GM12878 (cell line): ENCODE measurements around the gene TAB2. TPM values are rescaled to one million over a fixed set of nuclear protein-coding genes. Genes with fewer than 3 reads are reported as not detected.
A peak's percentile ranks its signal among the peaks of the same experiment; 100 is the strongest.

Experiments
- ATAC-seq: fragments of 200-7000 bp; cut with Tn5 transposase; 3 replicates; pipeline ENCODE4 v1.9.1; 2020; ENCODE audit warnings: mild to moderate bottlenecking, moderate library complexity
- BruUV-seq: library from RNA; stranded (reverse); fragments of 400-500 nt; replicated peaks from 2 replicates; lab custom pipeline; 2021; lab: Mats Ljungman, UMichigan
- CTCF ChIA-PET: fragments of 300-600 bp; sonication (Branson Sonifier 250); formaldehyde crosslinking; extraction: SDS; loops from one replicate; lab custom pipeline; 2021; ENCODE audit warnings: inconsistent platforms; lab: Yijun Ruan, JAX
- POLR2A ChIA-PET: fragments of 350-600 bp; formaldehyde crosslinking; extraction: SDS; loops from one replicate; lab custom pipeline; 2021; ENCODE audit warnings: inconsistent platforms; lab: Charles Lee
- RAD21 ChIA-PET: fragments of 300-600 bp; sonication (Branson Sonifier 250); formaldehyde crosslinking; loops from one replicate; lab custom pipeline; 2023; ENCODE audit warnings: antibody characterized with exemption; ENCODE audit not compliant: unreplicated experiment; lab: Charles Lee
- SMC1A ChIA-PET: fragments of 300-600 bp; sonication (Branson Sonifier 250); formaldehyde crosslinking; loops from one replicate; lab custom pipeline; 2023; ENCODE audit not compliant: unreplicated experiment, uncharacterized antibody; lab: Charles Lee
- DNase-seq: peaks from one replicate; pipeline ENCODE4 v3.0.0-alpha.2; 2011; ENCODE audit warnings: low read depth, low spot score
- FAIRE-seq: peaks from 3 replicates; lab custom pipeline; 2011; peaks lifted over from hg19 to GRCh38; lab: Jason Lieb, UNC
- H2AFZ ChIP-seq: 2 replicates; pipeline ENCODE4 v1.6.0; 2011; ENCODE audit warnings: low read depth, low read length, control low read depth; ENCODE audit not compliant: control insufficient read depth
- H3K27ac ChIP-seq: 2 replicates; pipeline ENCODE4 v1.5.1; 2011; ENCODE audit warnings: control low read depth; ENCODE audit not compliant: control insufficient read depth, insufficient read depth
- H3K27me3 ChIP-seq, 2 experiments: replicated peaks in 1 of 2; 2 replicates each; pipeline versions ENCODE4 v1.6.0 to v1.6.1; 2011; ENCODE audit warnings: low read length in 1 of 2; ENCODE audit not compliant: control insufficient read depth in 2 of 2, insufficient read depth in 2 of 2
- H3K36me3 ChIP-seq, 2 experiments: 2 replicates each; pipeline ENCODE4 v1.5.1; 2011; ENCODE audit warnings: low read length in 1 of 2; ENCODE audit not compliant: control insufficient read depth in 2 of 2, insufficient read depth in 2 of 2
- H3K4me1 ChIP-seq: 2 replicates; pipeline ENCODE4 v1.6.1; 2011; ENCODE audit warnings: mild to moderate bottlenecking, low read length, moderate library complexity, mixed read lengths; ENCODE audit not compliant: control insufficient read depth, insufficient read depth
- H3K4me2 ChIP-seq: 2 replicates; pipeline ENCODE4 v1.6.0; 2011; ENCODE audit warnings: control low read depth; ENCODE audit not compliant: control insufficient read depth, insufficient read depth
- H3K4me3 ChIP-seq: fragments of 200-600 bp; sonication (generic); 2 replicates; pipeline ENCODE4 v1.5.1; 2016
- H3K79me2 ChIP-seq: 2 replicates; pipeline ENCODE4 v1.6.0; 2011; ENCODE audit warnings: low read length; ENCODE audit not compliant: control insufficient read depth, insufficient read depth
- H3K9ac ChIP-seq: 2 replicates; pipeline ENCODE4 v1.8.0; 2011; ENCODE audit warnings: low read length, control low read depth, mixed read lengths; ENCODE audit not compliant: control insufficient read depth, insufficient read depth
- H3K9me3 ChIP-seq: replicated peaks from 3 replicates; pipeline ENCODE4 v1.5.1; 2011; ENCODE audit warnings: mild to moderate bottlenecking, low read length; ENCODE audit not compliant: control insufficient read depth, insufficient read depth
- H4K20me1 ChIP-seq: 2 replicates; pipeline ENCODE4 v1.6.0; 2011; ENCODE audit not compliant: control insufficient read depth, insufficient read depth
- HDGF ChIP-seq: fragments of 450-650 bp; IDR thresholded peaks from 2 replicates; pipeline ENCODE4 v1.6.1; 2016; ENCODE audit warnings: antibody characterized with exemption
- IKZF2 ChIP-seq, 2 experiments: fragments of 450-650 bp; IDR thresholded peaks; 2 replicates each; pipeline ENCODE4 v1.6.1; 2017; ENCODE audit warnings: mild to moderate bottlenecking in 2 of 2, moderate library complexity in 2 of 2
- IRF3 ChIP-seq: fragments of 450-650 bp; IDR thresholded peaks from 2 replicates; pipeline ENCODE4 v1.6.1; 2014; ENCODE audit warnings: mild to moderate bottlenecking
- MEF2B ChIP-seq: fragments of 450-650 bp; IDR thresholded peaks from 2 replicates; pipeline ENCODE4 v1.6.1; 2018; ENCODE audit warnings: mild to moderate bottlenecking, moderate library complexity; ENCODE audit not compliant: partially characterized antibody, poor library complexity, severe bottlenecking
- NR2F1 ChIP-seq: fragments of 450-650 bp; conservative IDR thresholded peaks from 2 replicates; pipeline ENCODE4 v1.6.1; 2017; ENCODE audit warnings: mild to moderate bottlenecking
- PKNOX1 ChIP-seq: fragments of 450-650 bp; IDR thresholded peaks from 2 replicates; pipeline ENCODE4 v1.6.1; 2016; ENCODE audit warnings: mild to moderate bottlenecking
- REST ChIP-seq: IDR thresholded peaks from 2 replicates; pipeline ENCODE4 v1.6.1; 2012; ENCODE audit warnings: mild to moderate bottlenecking, low read depth, low read length
- SMC3 ChIP-seq: IDR thresholded peaks from 2 replicates; pipeline ENCODE4 v1.6.1; 2011; ENCODE audit warnings: low read length, improper control_type of control experiment, borderline replicate concordance
- SREBF2 ChIP-seq: IDR thresholded peaks from 2 replicates; pipeline ENCODE4 v1.6.1; 2012; ENCODE audit warnings: mild to moderate bottlenecking, low read length
- ZNF24 ChIP-seq: fragments of 450-650 bp; IDR thresholded peaks from 2 replicates; pipeline ENCODE4 v1.6.1; 2017; ENCODE audit warnings: antibody characterized with exemption, mild to moderate bottlenecking
- WGBS: methylation state at CpG from one replicate; pipeline ENCODE4 v1.1.6; 2016; ENCODE audit warnings: low lambda C conversion rate; ENCODE audit not compliant: insufficient replicate concordance, insufficient coverage; ENCODE audit errors: missing lambda C conversion rate; 5-methylcytosine and 5-hydroxymethylcytosine counted together
- in situ Hi-C: fragments of 300-500 bp; cut with MboI; formaldehyde crosslinking; loops from 9 replicates; pipeline ENCODE4 v1.14.3; 2018; ENCODE audit warnings: mixed read lengths
- intact Hi-C: fragments of 100-400 bp; cut with micrococcal nuclease; formaldehyde crosslinking; loops from one replicate; pipeline ENCODE4 v1.14.2; 2022; ENCODE audit not compliant: unreplicated experiment
- polyA plus RNA-seq, 11 experiments: library from polyadenylated mRNA; depleted of rRNA in 4 of 11; unstranded in 6 of 11; stranded (reverse) in 5 of 11; fragments of >200 nt; fragmentation: Nextera tagmentation in 4 of 11; fragmentation: Illumina TruSeq in 1 of 11; extraction: Ambion mirVana in 4 of 11; extraction: Trizol in 1 of 11; gene quantifications; 1 replicate in 1 of 11; 2 replicates in 10 of 11; pipeline versions ENCODE4 v1.2.1 to v1.2.3, GENCODE V29; 2011 to 2016; ENCODE audit warnings: inconsistent platforms in 2 of 11, missing spikeins in 2 of 11, low read depth in 1 of 11
- total RNA-seq, 4 experiments: library from RNA; depleted of rRNA in 3 of 4; stranded (reverse); fragments of >200 nt in 3 of 4; fragmentation: Illumina TruSeq in 1 of 4; extraction: Trizol in 1 of 4; gene quantifications; 2 replicates each; pipeline versions ENCODE4 v1.2.1 to v1.2.3, GENCODE V29; 2013 to 2021

Gene TAB2
- total and polyA plus RNA-seq, 10 of the 15 experiments (the other 5 are each of a cell fraction or from before 2014, with no cell fraction given), result 8.9 to 66.3 (median 23.0) TPM

GRCh38 chr6:149392093-149392492 is 74.6 kb downstream of the TAB2 start:
- H4K20me1 ChIP-seq, result no peaks in the 10 kb centered on the region
- H3K4me2 ChIP-seq, result no peak overlapping the region
- no peaks in the 10 kb centered on the region for H3K4me1 ChIP-seq
- H3K27ac ChIP-seq, result no peak overlapping the region
- no TSS peak for BruUV-seq
- ChIA-PET SMC1A (interaction anchor here (0.6 to 3.7 kb wide), 25 partner anchors 8 to 312 kb away, joined by 3 to 22 read pairs (median 5); no protein-coding TSS in a partner anchor), CTCF (interaction anchor here (1.0 to 2.0 kb wide), 4 partner anchors 9 to 125 kb away, joined by 3 to 6 read pairs (median 4); no protein-coding TSS in a partner anchor), POLR2A (interaction anchor here (0.6 to 1.3 kb wide), 3 partner anchors 47 to 324 kb away, joined by 3 to 4 read pairs (median 3); no protein-coding TSS in a partner anchor)
- in situ Hi-C loops, result no loop called here
- FAIRE-seq (no peak), DNase-seq (no peak), ATAC-seq (peak; percentile 38)
- H3K79me2 ChIP-seq, result peaks cover 14% of the 10 kb centered on the region
- H3K27me3 ChIP-seq, result no peaks in the 10 kb centered on the region
- intact Hi-C loops, result loop anchor here (5.0 kb wide), 1 partner anchor 70 kb away; no protein-coding TSS in a partner anchor
- H3K4me3 ChIP-seq, result no peak overlapping the region
- no peak overlapping the region for H3K9ac ChIP-seq
- 98% methylated on average over 4 of the region's 6 CpGs for WGBS
- peaks cover 0 to 19% of the 10 kb centered on the region in 2 experiments; a peak in 3 of 4 replicates for H3K36me3 ChIP-seq
- TF ChIP-seq SREBF2 (no peak), NR2F1 (peak; percentile 49; the same call in 1 of the 2 replicates)
- TF ChIP-seq, all 136 proteins: peak for 1
- RAD21 ChIA-PET, result interaction anchor here (0.6 to 2.0 kb wide), 18 partner anchors 9 to 331 kb away, joined by 3 to 9 read pairs (median 4); partner anchors contain the start of gene TAB2
- H3K9me3 ChIP-seq, result peaks cover 9% of the 10 kb centered on the region
- no peak overlapping the region for H2AFZ ChIP-seq

- peaks cover 0 to 19% of the 10 kb centered on the region in 2 experiments; a peak in 3 of 4 replicates for H3K36me3 ChIP-seq
- peak; percentile 34 for DNase-seq
- no peak overlapping the region for H3K27ac ChIP-seq
- H3K4me1 ChIP-seq, result no peaks in the 10 kb centered on the region
- ChIA-PET SMC1A (interaction anchor here (0.6 to 3.7 kb wide), 26 partner anchors 8 to 326 kb away, joined by 3 to 22 read pairs (median 4); no protein-coding TSS in a partner anchor), RAD21 (interaction anchor here (0.8 to 2.0 kb wide), 20 partner anchors 9 to 331 kb away, joined by 3 to 9 read pairs (median 4); partner anchors contain the start of gene TAB2), CTCF (interaction anchor here (0.7 to 2.0 kb wide), 4 partner anchors 28 to 842 kb away, joined by 3 to 5 read pairs (median 4); no protein-coding TSS in a partner anchor), POLR2A (interaction anchor here (0.6 to 1.3 kb wide), 3 partner anchors 47 to 324 kb away, joined by 3 to 4 read pairs (median 3); no protein-coding TSS in a partner anchor)
- H3K9me3 ChIP-seq, result peaks cover 8% of the 10 kb centered on the region
- H3K4me2 ChIP-seq, result no peak overlapping the region
- intact Hi-C loops, result loop anchor here (5.0 kb wide), 1 partner anchor 70 kb away; no protein-coding TSS in a partner anchor
- H3K4me3 ChIP-seq, result no peak overlapping the region
- H4K20me1 ChIP-seq, result no peaks in the 10 kb centered on the region
- FAIRE-seq, result no peak
- no peak overlapping the region for H2AFZ ChIP-seq
- BruUV-seq, result no TSS peak
- H3K27me3 ChIP-seq, result no peaks in the 10 kb centered on the region
- H3K9ac ChIP-seq, result no peak overlapping the region
- peaks cover 14% of the 10 kb centered on the region for H3K79me2 ChIP-seq
- peak; percentile 79 for ATAC-seq
- in situ Hi-C loops, result no loop called here
- TF ChIP-seq MEF2B (peak; percentile 31), NR2F1 (peak; percentile 14; the same call in 1 of the 2 replicates), PKNOX1 (peak; percentile 69), REST (no peak), IKZF2 (IDR thresholded peaks at IDR 0.05) (peak; percentile 56 to 68; a peak in 2 of 4 replicates), SMC3 (peak; percentile 8; the same call in 1 of the 2 replicates), IRF3 (no peak), HDGF (0 out of 2 replicates have a peak, but pooled peaks have one; percentile 57), ZNF24 (peak; percentile 67; the same call in 1 of the 2 replicates)
Observed at GRCh38 chr6:149392535-149392934, 75.0 kb downstream of the TAB2 start.
